Measurements from ENCODE around the gene EGFL7. TPM values are rescaled to one million over a fixed set of nuclear protein-coding genes. Genes with fewer than 3 reads are reported as not detected.

EGFL7 gene
- total RNA-seq, 2 donors from 2014 or later = 49.3 to 118 TPM

DNA sequence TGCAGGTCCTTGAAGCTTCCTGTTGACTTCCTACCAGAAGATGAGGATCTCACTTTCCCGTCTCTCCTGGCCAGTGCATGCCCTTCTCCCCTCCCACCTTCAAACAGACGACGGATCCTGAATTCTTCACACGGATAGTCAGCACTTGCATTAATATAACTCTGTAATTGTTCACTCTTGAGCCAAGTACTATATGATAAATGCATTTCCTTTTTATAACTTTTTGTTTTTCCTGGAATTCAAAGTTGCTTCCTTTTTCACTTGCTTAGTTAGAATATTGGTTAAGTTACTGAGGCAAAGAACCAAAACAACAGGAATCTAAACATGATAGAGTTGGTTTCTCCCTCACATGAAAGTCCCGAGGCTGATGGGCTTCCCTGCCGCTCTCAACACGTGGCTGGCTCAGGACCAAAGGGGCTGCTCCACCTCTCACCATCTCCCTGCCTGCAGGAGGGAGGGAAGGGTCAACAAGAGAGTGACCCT, 20.2 kb upstream of the EGFL7 start:
- H3K36me3 ChIP-seq = no peaks in the 10 kb centered on the region
- no peak overlapping the region for H3K4me3 ChIP-seq
- TF ChIP-seq POLR2AphosphoS5 (IDR thresholded peaks at IDR 0.05) (no peak), POLR2A (IDR thresholded peaks at IDR 0.05) (no peak), CTCF (IDR thresholded peaks at IDR 0.05) (no peak)
- no peaks in the 10 kb centered on the region for H3K4me1 ChIP-seq (replicated peaks)
- H3K27ac ChIP-seq = no peak overlapping the region
- 72% methylated on average over 7 of the region's 7 CpGs for WGBS
- no peaks in the 10 kb centered on the region for H3K27me3 ChIP-seq (replicated peaks; ENCODE audit: insufficient read depth)
- no peak for DNase-seq (ENCODE audit: low spot score)
- no peaks in the 10 kb centered on the region for H3K9me3 ChIP-seq
- intact Hi-C loops (cut with DNase I) = no loop called here

DNA sequence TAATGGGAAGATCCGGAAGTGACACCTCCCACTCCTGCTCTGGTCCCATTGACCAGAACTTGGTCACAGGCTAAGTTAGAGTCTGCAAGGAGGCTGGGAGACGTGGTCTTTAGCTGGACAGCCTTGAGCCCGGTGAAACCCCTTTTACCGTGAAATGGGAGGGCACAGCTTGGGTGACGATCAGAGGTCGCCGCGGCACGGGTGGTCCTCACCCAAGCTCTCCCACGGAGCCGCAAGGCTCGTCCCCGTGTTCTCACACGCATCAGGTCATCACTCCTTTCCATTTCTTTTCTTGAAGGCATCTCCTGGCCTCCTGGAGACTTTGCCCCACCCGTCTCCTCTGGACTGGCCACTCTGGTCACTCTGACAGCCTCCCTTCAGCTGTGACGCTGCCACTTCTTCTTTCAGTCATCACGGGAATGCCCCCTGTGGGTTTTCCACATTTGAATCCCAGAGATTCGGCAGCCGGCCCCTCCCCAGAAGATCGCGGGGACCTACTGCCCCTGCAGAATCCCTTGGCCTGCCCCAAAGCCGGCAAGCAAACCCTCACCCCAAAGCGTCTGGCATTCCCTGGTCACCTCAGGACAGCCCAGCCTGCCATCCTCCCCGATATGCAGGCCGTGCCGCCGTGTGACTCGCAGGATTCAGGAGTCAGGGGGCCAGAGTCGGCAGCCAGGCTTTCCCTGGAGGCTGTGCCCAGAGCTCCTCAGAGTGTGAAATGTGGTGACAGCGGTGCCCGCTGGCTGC, 18.9 kb upstream of the EGFL7 start:
- intact Hi-C loops (cut with DNase I) = no loop called here
- no peak overlapping the region for H3K27ac ChIP-seq
- WGBS = 59% methylated on average over 31 of the region's 31 CpGs

GRCh38 chr9:136644343-136644592, 18.4 kb upstream of the EGFL7 start:
- DNase-seq (ENCODE audit: low spot score) = no peak
- Histone ChIP-seq H3K4me3 (peak overlapping the region in 1 of 2 donors; percentile 6), H3K27ac (no peak overlapping the region), H3K36me3 (no peaks in the 10 kb centered on the region), H3K27me3 (replicated peaks; ENCODE audit: insufficient read depth) (no peaks in the 10 kb centered on the region), H3K4me1 (replicated peaks) (no peaks in the 10 kb centered on the region), H3K9me3 (no peaks in the 10 kb centered on the region)
- intact Hi-C loops (cut with DNase I) = no loop called here
- TF ChIP-seq POLR2A (IDR thresholded peaks at IDR 0.05) (no peak), POLR2AphosphoS5 (IDR thresholded peaks at IDR 0.05) (no peak), CTCF (IDR thresholded peaks at IDR 0.05) (no peak)
- 27% methylated on average over 3 of the region's 15 CpGs for WGBS

More for the DNA sequence above, 18.9 kb upstream of the EGFL7 start:
- Histone ChIP-seq H3K4me1 (replicated peaks) (no peaks in the 10 kb centered on the region), H3K4me3 (peak overlapping the region in 1 of 2 donors; percentile 6), H3K36me3 (no peaks in the 10 kb centered on the region), H3K27me3 (replicated peaks; ENCODE audit: insufficient read depth) (no peaks in the 10 kb centered on the region), H3K9me3 (no peaks in the 10 kb centered on the region)
- TF ChIP-seq CTCF (IDR thresholded peaks at IDR 0.05) (no peak), POLR2AphosphoS5 (IDR thresholded peaks at IDR 0.05) (no peak), POLR2A (IDR thresholded peaks at IDR 0.05) (no peak)
- DNase-seq (ENCODE audit: low spot score) = no peak

DNA sequence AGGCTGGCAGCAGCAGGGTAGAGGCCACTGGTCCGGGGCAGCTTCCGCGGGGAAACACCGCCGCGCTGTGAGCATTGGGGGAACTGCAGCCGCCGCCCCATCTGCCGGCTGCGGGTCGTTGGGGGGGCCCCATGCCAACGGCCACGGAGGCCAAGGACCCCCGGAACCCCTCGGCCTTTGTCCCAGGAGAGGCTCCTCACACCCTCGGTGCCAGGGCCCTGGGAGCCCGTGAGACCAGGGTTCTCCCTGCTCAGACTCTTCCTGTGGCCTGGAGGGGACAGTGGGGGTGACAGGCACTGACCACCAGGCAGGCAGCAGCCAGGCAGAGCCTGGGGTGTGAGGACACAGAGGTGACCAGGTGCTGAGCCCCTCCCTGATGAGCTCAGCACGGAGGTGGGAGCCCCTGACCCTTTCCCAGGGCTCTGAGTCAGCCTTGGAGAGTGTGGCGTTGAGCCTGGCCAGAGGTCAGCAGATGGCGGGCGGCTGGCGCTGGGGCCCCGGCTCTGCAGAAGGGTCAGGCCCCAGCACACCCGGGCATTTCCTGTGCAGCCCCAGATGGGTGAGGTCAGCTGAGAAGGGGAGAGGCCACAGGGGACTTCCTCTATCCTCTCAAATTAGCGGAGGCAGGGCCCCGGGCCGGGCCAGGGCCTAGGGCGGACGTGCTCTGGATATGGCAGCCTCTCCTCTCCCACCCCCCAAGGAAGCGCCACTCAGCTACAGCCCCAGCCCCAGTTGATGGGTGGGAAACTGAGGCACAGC, 17.9 kb upstream of the EGFL7 start:
- 57% methylated on average over 17 of the region's 30 CpGs for WGBS
- no peaks in the 10 kb centered on the region for H3K4me1 ChIP-seq (replicated peaks)
- H3K27ac ChIP-seq = no peak overlapping the region
- intact Hi-C loops (cut with DNase I) = no loop called here
- H3K36me3 ChIP-seq = no peaks in the 10 kb centered on the region
- H3K4me3 ChIP-seq = no peak overlapping the region
- no peaks in the 10 kb centered on the region for H3K27me3 ChIP-seq (replicated peaks; ENCODE audit: insufficient read depth)
- DNase-seq (ENCODE audit: low spot score) = peak; percentile 59
- H3K9me3 ChIP-seq = no peaks in the 10 kb centered on the region
- TF ChIP-seq POLR2AphosphoS5 (IDR thresholded peaks at IDR 0.05) (peak; percentile 40), CTCF (IDR thresholded peaks at IDR 0.05) (peak; percentile 38 to 89 (median 61)), POLR2A (IDR thresholded peaks at IDR 0.05) (no peak)

Measured in prostate gland (tissue), 2 donors.